Testis (tissue), 2 donors: Measurements from ENCODE around the gene VWDE.
"Not testable (repeated sequence)": the region's sequence is repeated elsewhere in the genome, so short reads cannot be mapped to it uniquely, and the experiment has no call there.

Experiments used
- CTCF ChIP-seq, 3 experiments: fragments of 450-650 bp in 2 of 3; fragments of 200-600 bp in 1 of 3; sonication (generic) in 1 of 3; IDR thresholded peaks; one replicate each; pipeline ENCODE4 v1.5.1; 2016 to 2019; ENCODE audit warnings: antibody characterized with exemption in 3 of 3, mild to moderate bottlenecking in 2 of 3, moderate library complexity in 1 of 3
- POLR2A ChIP-seq: fragments of 450-650 bp; IDR thresholded peaks from one replicate; pipeline ENCODE4 v1.6.1; 2017; ENCODE audit warnings: antibody characterized with exemption, mild to moderate bottlenecking, moderate library complexity

GRCh38 chr7:12453136-12453535 is 49.5 kb upstream of the VWDE start:
- TF ChIP-seq CTCF (IDR thresholded peaks at IDR 0.05); POLR2A: not testable (repeated sequence)
